Measurements from ENCODE around the gene ATXN1L.

- TF ChIP-seq, protein P1, sequence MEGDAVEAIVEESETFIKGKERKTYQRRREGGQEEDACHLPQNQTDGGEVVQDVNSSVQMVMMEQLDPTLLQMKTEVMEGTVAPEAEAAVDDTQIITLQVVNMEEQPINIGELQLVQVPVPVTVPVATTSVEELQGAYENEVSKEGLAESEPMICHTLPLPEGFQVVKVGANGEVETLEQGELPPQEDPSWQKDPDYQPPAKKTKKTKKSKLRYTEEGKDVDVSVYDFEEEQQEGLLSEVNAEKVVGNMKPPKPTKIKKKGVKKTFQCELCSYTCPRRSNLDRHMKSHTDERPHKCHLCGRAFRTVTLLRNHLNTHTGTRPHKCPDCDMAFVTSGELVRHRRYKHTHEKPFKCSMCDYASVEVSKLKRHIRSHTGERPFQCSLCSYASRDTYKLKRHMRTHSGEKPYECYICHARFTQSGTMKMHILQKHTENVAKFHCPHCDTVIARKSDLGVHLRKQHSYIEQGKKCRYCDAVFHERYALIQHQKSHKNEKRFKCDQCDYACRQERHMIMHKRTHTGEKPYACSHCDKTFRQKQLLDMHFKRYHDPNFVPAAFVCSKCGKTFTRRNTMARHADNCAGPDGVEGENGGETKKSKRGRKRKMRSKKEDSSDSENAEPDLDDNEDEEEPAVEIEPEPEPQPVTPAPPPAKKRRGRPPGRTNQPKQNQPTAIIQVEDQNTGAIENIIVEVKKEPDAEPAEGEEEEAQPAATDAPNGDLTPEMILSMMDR (IDR thresholded peaks at IDR 0.05; ENCODE audit: low read depth, low read length, missing input control): no peak
- TF ChIP-seq MAX (IDR thresholded peaks at IDR 0.05): no peak
Observed at GRCh38 chr16:71830359-71830758, 15.4 kb upstream of the ATXN1L start.
